CD14-positive monocyte (primary cell): ENCODE results near the gene MSLN. TPM values are rescaled to one million over a fixed set of nuclear protein-coding genes. Genes with fewer than 3 reads are reported as not detected.

Experiments used
- DNase-seq, 3 donors: peaks; one replicate each; pipeline ENCODE4 v3.0.0-alpha.2; 2011 to 2022
- H2AFZ ChIP-seq: 2 replicates; pipeline ENCODE4 v1.6.0; 2012; ENCODE audit warnings: mild to moderate bottlenecking, low read depth, low read length, inconsistent platforms; ENCODE audit not compliant: insufficient read depth, poor library complexity, severe bottlenecking
- H3K27ac ChIP-seq, 2 donors: 1 replicate in 1 of 2; 2 replicates in 1 of 2; pipeline ENCODE4 v1.5.1; 2012 to 2013; ENCODE audit warnings: low read length in 2 of 2, control low read depth in 1 of 2, inconsistent platforms in 1 of 2, low read depth in 1 of 2, mild to moderate bottlenecking in 1 of 2
- H3K27me3 ChIP-seq, 2 donors: one replicate each; pipeline versions ENCODE4 v1.6.0 to v1.6.1; 2011 to 2013; ENCODE audit warnings: low read length in 2 of 2; ENCODE audit not compliant: control insufficient read depth in 2 of 2, insufficient read depth in 2 of 2
- H3K36me3 ChIP-seq, 2 donors: replicated peaks in 1 of 2; 1 replicate in 1 of 2; 2 replicates in 1 of 2; pipeline versions ENCODE4 v1.5.1 to v1.6.1; 2012 to 2013; ENCODE audit warnings: low read length in 2 of 2, control low read depth in 1 of 2, inconsistent platforms in 1 of 2, mild to moderate bottlenecking in 1 of 2; ENCODE audit not compliant: insufficient read depth in 2 of 2, control insufficient read depth in 1 of 2
- H3K4me1 ChIP-seq, 2 donors: 1 replicate in 1 of 2; 2 replicates in 1 of 2; pipeline versions ENCODE4 v1.5.1 to v1.6.1; 2012 to 2013; ENCODE audit warnings: low read length in 2 of 2, control low read depth in 1 of 2, inconsistent platforms in 1 of 2, mild to moderate bottlenecking in 1 of 2, moderate library complexity in 1 of 2; ENCODE audit not compliant: insufficient read depth in 2 of 2, control insufficient read depth in 1 of 2
- H3K4me2 ChIP-seq: replicated peaks from 2 replicates; pipeline ENCODE3; 2012; ENCODE audit warnings: low read length, moderate library complexity, mild to moderate bottlenecking; ENCODE audit not compliant: poor library complexity, severe bottlenecking; ENCODE audit errors: extremely low read depth
- H3K4me3 ChIP-seq, 3 experiments: fragments of 200-600 bp in 1 of 3; sonication (generic) in 1 of 3; replicated peaks in 1 of 3; 1 replicate in 2 of 3; 2 replicates in 1 of 3; pipeline ENCODE4 v1.5.1; 2011 to 2013; ENCODE audit warnings: low read length in 3 of 3, mild to moderate bottlenecking in 3 of 3, control low read depth in 2 of 3, low read depth in 2 of 3, inconsistent platforms in 1 of 3, moderate library complexity in 1 of 3
- H3K79me2 ChIP-seq: 2 replicates; pipeline ENCODE4 v1.6.0; 2012; ENCODE audit warnings: mild to moderate bottlenecking, control low read depth, inconsistent platforms, low read length, moderate library complexity; ENCODE audit not compliant: insufficient read depth
- H3K9ac ChIP-seq: 2 replicates; pipeline ENCODE4 v1.6.0; 2017; ENCODE audit warnings: low read length, mild to moderate bottlenecking; ENCODE audit not compliant: insufficient read depth, poor library complexity, severe bottlenecking
- H3K9me3 ChIP-seq, 2 donors: replicated peaks in 1 of 2; 1 replicate in 1 of 2; 2 replicates in 1 of 2; pipeline versions ENCODE4 v1.5.1 to v1.6.1; 2012 to 2013; ENCODE audit warnings: low read length in 2 of 2, control low read depth in 1 of 2; ENCODE audit not compliant: control insufficient read depth in 1 of 2, insufficient read depth in 1 of 2
- H4K20me1 ChIP-seq: 2 replicates; pipeline ENCODE4 v1.6.0; 2012; ENCODE audit warnings: mild to moderate bottlenecking, low read length, control low read depth, moderate library complexity; ENCODE audit not compliant: insufficient read depth
- H3K27ac Mint-ChIP-seq, 7 donors: one replicate each; pipeline ENCODE4 v1.8.0; 2020; ENCODE audit warnings: mild to moderate bottlenecking in 7 of 7, mixed read lengths in 7 of 7, moderate library complexity in 6 of 7, inconsistent platforms in 2 of 7
- H3K27me3 Mint-ChIP-seq, 3 donors: one replicate each; pipeline ENCODE4 v1.8.0; 2021 to 2022; ENCODE audit warnings: low read depth in 3 of 3, mild to moderate bottlenecking in 3 of 3, mixed read lengths in 3 of 3, moderate library complexity in 3 of 3, inconsistent platforms in 1 of 3
- H3K36me3 Mint-ChIP-seq, 2 donors: one replicate each; pipeline ENCODE4 v1.8.0; 2020; ENCODE audit warnings: mixed read lengths in 2 of 2, inconsistent platforms in 1 of 2, mild to moderate bottlenecking in 1 of 2
- H3K4me1 Mint-ChIP-seq: one replicate; pipeline ENCODE4 v1.8.0; 2020; ENCODE audit warnings: mild to moderate bottlenecking, mixed read lengths
- H3K4me3 Mint-ChIP-seq, 2 donors: one replicate each; pipeline ENCODE4 v1.8.0; 2020; ENCODE audit warnings: mild to moderate bottlenecking in 2 of 2, mixed read lengths in 2 of 2, moderate library complexity in 1 of 2
- H3K9me3 Mint-ChIP-seq, 7 donors: one replicate each; pipeline ENCODE4 v1.8.0; 2020 to 2022; ENCODE audit warnings: mixed read lengths in 7 of 7, mild to moderate bottlenecking in 6 of 7, moderate library complexity in 6 of 7, inconsistent platforms in 2 of 7
- WGBS: methylation state at CpG from one replicate; pipeline ENCODE4 v1.1.5; 2013; ENCODE audit warnings: missing lambda C conversion rate; ENCODE audit not compliant: insufficient coverage; 5-methylcytosine and 5-hydroxymethylcytosine counted together
- intact Hi-C, 2 donors: fragments of 100-400 bp; cut with micrococcal nuclease; formaldehyde crosslinking; loops; one replicate each; pipeline versions ENCODE4 v1.15.0 to v1.15.1; 2023
- polyA plus RNA-seq, 3 donors: library from polyadenylated mRNA; depleted of rRNA in 1 of 3; unstranded in 2 of 3; stranded (reverse) in 1 of 3; fragments of 300-500 nt in 2 of 3; fragments of >200 nt in 1 of 3; fragmentation: Illumina TruSeq in 2 of 3; gene quantifications; 1 replicate in 2 of 3; 2 replicates in 1 of 3; pipeline ENCODE4 v1.2.3, GENCODE V29; 2012 to 2021
- TF ChIP-seq, protein P1 (sequence below): fragments of 200-600 bp; IDR thresholded peaks from one replicate; pipeline ENCODE4 v1.8.0; 2022; ENCODE audit warnings: antibody characterized with exemption, mild to moderate bottlenecking

MSLN gene
- polyA plus RNA-seq, 3 donors: 0.07 to 0.29 TPM; not detected in 1

DNA sequence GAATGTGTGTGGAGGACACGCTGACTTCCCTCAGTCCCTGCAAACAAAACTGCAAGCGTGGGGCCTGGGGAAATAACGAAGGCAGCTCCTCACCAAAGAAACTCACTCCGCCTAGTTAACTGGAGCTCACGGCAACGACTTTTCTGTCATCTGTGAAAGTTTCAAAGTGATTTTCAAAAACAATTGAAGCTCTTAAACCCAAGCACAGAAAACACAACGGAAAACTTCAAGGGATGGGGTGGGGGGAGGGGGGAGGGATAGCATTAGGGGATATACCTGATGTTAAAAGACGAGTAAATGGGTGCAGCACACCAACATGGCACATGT, 43.2 kb downstream of the MSLN start:
- Histone ChIP-seq H3K4me1 (peaks cover 8 to 10% of the 10 kb centered on the region in 2 donors), H3K4me2 (no peak overlapping the region), H3K36me3 (no peaks in the 10 kb centered on the region), H3K9ac (no peak overlapping the region), H3K4me3 (no peak overlapping the region), H3K79me2 (no peaks in the 10 kb centered on the region), H3K27me3 (peaks cover 5 to 35% of the 10 kb centered on the region in 2 donors), H3K9me3 (no peaks in the 10 kb centered on the region), H2AFZ (no peak overlapping the region), H3K27ac (no peak overlapping the region), H4K20me1 (no peaks in the 10 kb centered on the region)
- intact Hi-C loops: no loop called here
- DNase-seq: no peak
- no peak overlapping the region for H3K4me3 Mint-ChIP-seq
- no CpG with 5 or more reads among the region's 8 CpGs for WGBS
- peaks cover 21 to 54% (median 28%) of the 10 kb centered on the region in 3 donors for H3K27me3 Mint-ChIP-seq
- no peak overlapping the region for H3K27ac Mint-ChIP-seq
- H3K4me1 Mint-ChIP-seq: peaks cover 15% of the 10 kb centered on the region
- peaks cover 0 to 3% of the 10 kb centered on the region in 2 donors for H3K36me3 Mint-ChIP-seq
- TF ChIP-seq, protein P1, sequence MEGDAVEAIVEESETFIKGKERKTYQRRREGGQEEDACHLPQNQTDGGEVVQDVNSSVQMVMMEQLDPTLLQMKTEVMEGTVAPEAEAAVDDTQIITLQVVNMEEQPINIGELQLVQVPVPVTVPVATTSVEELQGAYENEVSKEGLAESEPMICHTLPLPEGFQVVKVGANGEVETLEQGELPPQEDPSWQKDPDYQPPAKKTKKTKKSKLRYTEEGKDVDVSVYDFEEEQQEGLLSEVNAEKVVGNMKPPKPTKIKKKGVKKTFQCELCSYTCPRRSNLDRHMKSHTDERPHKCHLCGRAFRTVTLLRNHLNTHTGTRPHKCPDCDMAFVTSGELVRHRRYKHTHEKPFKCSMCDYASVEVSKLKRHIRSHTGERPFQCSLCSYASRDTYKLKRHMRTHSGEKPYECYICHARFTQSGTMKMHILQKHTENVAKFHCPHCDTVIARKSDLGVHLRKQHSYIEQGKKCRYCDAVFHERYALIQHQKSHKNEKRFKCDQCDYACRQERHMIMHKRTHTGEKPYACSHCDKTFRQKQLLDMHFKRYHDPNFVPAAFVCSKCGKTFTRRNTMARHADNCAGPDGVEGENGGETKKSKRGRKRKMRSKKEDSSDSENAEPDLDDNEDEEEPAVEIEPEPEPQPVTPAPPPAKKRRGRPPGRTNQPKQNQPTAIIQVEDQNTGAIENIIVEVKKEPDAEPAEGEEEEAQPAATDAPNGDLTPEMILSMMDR: no peak
- H3K9me3 Mint-ChIP-seq: peaks cover 0 to 2% (median 0%) of the 10 kb centered on the region in 7 donors

DNA sequence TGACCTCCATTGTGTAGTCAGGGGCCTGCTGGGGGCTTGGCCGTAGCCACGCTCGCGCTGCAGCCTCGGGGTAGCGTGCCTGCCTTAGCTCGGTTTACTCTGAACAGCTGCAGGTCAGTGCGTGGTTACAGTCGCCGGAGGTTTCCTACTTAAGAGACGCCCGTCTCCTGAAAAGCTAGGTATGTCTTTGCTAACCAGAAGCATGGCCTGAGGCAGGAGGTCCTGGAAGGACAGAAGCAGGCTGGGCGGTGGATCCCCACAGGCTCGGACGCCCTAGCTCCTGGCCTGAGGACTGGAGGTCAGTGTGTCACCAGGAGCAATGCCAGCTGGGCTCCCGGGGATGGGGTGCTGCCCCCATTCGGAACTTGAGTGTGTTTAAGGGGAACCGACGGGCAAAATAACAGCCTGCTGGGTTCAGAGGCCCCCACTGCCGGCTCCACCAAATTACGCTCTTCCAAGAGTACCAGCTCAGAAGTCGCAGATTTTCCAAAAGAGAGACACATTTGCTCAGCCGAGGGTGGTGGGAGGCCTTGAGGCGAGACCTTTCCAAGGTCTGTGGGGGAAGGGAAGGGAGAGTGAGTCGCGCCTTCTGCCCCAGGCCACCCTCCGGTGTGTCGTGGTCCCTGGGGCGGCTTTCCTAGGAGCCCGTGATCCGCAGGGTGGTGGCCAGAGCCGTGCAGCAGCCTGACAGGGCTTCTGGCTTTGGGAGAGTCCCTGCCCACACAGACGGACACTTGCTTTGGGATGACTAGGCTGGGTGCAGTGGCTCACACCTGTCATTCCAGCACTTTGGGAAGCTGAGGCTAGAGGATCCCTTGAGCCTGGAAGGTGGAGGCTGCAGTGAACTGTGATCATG, 43.9 kb downstream of the MSLN start:
- DNase-seq: no peak
- H2AFZ ChIP-seq: no peak overlapping the region
- H3K4me1 ChIP-seq: peaks cover 8 to 12% of the 10 kb centered on the region in 2 donors
- no peak overlapping the region for H3K4me2 ChIP-seq
- 89% methylated on average over 26 of the region's 33 CpGs for WGBS
- peaks cover 5 to 33% of the 10 kb centered on the region in 2 donors for H3K27me3 ChIP-seq
- Mint-ChIP-seq H3K4me3 (no peak overlapping the region), H3K36me3 (peaks cover 0 to 3% of the 10 kb centered on the region in 2 donors), H3K4me1 (peaks cover 15% of the 10 kb centered on the region), H3K9me3 (peaks cover 0 to 6% (median 0%) of the 10 kb centered on the region in 7 donors), H3K27ac (no peak overlapping the region), H3K27me3 (peaks cover 18 to 47% (median 28%) of the 10 kb centered on the region in 3 donors)
- H3K4me3 ChIP-seq: no peak overlapping the region
- H3K36me3 ChIP-seq: no peaks in the 10 kb centered on the region
- TF ChIP-seq, protein P1: no peak
- H3K27ac ChIP-seq: no peak overlapping the region
- intact Hi-C loops: no loop called here
- H3K9ac ChIP-seq: no peak overlapping the region
- H3K79me2 ChIP-seq: no peaks in the 10 kb centered on the region
- no peaks in the 10 kb centered on the region for H3K9me3 ChIP-seq
- no peaks in the 10 kb centered on the region for H4K20me1 ChIP-seq
